Neutrophil (primary cell): ENCODE measurements around the gene NTRK2.

ENCODE experiments used
- H3K27ac ChIP-seq: fragments of 200-600 bp; sonication (generic); 2 replicates; pipeline ENCODE4 v1.5.1; 2016; ENCODE audit warnings: mild to moderate bottlenecking, moderate library complexity
- H3K27me3 ChIP-seq: fragments of 200-600 bp; sonication (generic); 2 replicates; pipeline ENCODE4 v1.6.0; 2016; ENCODE audit warnings: mild to moderate bottlenecking
- H3K36me3 ChIP-seq: fragments of 200-600 bp; sonication (generic); 2 replicates; pipeline ENCODE4 v1.5.1; 2017
- H3K4me1 ChIP-seq, 2 experiments: fragments of 200-600 bp in 1 of 2; sonication (generic) in 1 of 2; 1 replicate in 1 of 2; 2 replicates in 1 of 2; pipeline versions ENCODE4 v1.5.1 to v1.6.1; 2013 to 2016; ENCODE audit warnings: low read depth in 1 of 2, low read length in 1 of 2, mild to moderate bottlenecking in 1 of 2, moderate library complexity in 1 of 2; ENCODE audit not compliant: control insufficient read depth in 1 of 2, insufficient read depth in 1 of 2
- H3K4me3 ChIP-seq, 2 experiments: fragments of 200-600 bp in 1 of 2; sonication (generic) in 1 of 2; 1 replicate in 1 of 2; 2 replicates in 1 of 2; pipeline ENCODE4 v1.5.1; 2013 to 2016; ENCODE audit warnings: low read depth in 1 of 2, low read length in 1 of 2, mild to moderate bottlenecking in 1 of 2, moderate library complexity in 1 of 2
- H3K9me3 ChIP-seq: fragments of 200-600 bp; sonication (generic); 2 replicates; pipeline ENCODE4 v1.5.1; 2016
- TF ChIP-seq, protein P1 (sequence below): fragments of 200-600 bp; sonication (generic); IDR thresholded peaks from 2 replicates; pipeline ENCODE4 v1.5.1; 2016; ENCODE audit warnings: antibody characterized with exemption

NTRK2 gene

DNA sequence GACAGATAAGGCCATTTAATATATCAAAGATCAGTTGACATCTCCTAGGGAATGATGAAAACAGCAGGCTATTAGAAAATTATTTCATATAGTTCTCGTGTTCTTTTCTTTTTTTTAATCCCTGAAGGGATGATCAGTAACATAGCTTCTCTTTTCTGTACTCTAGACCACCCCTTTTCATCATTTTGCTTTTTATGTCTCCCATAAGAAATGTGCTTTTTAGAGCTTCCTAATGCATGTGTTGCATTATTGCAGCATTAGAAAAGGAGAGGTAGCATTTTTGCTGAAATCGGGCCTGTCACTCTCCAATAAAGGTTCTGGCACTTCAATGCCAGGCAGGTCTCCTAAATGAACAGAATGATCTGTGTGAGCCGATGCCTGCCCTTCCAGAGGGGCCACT, 143.3 kb downstream of the NTRK2 start:
- H3K27me3 ChIP-seq = no peaks in the 10 kb centered on the region
- no peaks in the 10 kb centered on the region for H3K4me1 ChIP-seq
- H3K36me3 ChIP-seq = no peaks in the 10 kb centered on the region
- H3K27ac ChIP-seq = no peak overlapping the region
- TF ChIP-seq, protein P1, sequence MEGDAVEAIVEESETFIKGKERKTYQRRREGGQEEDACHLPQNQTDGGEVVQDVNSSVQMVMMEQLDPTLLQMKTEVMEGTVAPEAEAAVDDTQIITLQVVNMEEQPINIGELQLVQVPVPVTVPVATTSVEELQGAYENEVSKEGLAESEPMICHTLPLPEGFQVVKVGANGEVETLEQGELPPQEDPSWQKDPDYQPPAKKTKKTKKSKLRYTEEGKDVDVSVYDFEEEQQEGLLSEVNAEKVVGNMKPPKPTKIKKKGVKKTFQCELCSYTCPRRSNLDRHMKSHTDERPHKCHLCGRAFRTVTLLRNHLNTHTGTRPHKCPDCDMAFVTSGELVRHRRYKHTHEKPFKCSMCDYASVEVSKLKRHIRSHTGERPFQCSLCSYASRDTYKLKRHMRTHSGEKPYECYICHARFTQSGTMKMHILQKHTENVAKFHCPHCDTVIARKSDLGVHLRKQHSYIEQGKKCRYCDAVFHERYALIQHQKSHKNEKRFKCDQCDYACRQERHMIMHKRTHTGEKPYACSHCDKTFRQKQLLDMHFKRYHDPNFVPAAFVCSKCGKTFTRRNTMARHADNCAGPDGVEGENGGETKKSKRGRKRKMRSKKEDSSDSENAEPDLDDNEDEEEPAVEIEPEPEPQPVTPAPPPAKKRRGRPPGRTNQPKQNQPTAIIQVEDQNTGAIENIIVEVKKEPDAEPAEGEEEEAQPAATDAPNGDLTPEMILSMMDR = no peak
- no peak overlapping the region for H3K4me3 ChIP-seq
- no peaks in the 10 kb centered on the region for H3K9me3 ChIP-seq

DNA sequence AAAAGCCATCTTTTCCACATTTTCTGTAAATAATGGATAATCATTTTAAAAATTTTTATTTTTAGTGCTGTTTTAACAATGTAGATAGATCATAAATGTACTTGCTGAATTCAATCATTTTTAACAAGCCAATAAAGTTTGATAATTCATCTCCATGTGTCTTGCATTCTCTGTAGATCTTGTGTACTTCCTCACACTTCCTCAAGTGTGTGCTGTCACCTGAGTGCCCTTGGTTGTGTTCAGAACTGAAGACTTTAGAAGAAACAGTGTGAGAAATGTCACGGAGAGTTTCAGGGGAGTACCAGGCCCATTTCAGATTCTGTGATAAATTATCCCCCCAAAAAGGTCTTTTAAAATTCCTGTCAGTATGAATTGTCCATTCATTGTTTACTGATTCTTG, 146.0 kb downstream of the NTRK2 start:
- Histone ChIP-seq H3K27me3 (no peaks in the 10 kb centered on the region), H3K4me3 (no peak overlapping the region), H3K9me3 (no peaks in the 10 kb centered on the region), H3K4me1 (no peaks in the 10 kb centered on the region), H3K36me3 (no peaks in the 10 kb centered on the region), H3K27ac (no peak overlapping the region)
- TF ChIP-seq, protein P1 = no peak

DNA sequence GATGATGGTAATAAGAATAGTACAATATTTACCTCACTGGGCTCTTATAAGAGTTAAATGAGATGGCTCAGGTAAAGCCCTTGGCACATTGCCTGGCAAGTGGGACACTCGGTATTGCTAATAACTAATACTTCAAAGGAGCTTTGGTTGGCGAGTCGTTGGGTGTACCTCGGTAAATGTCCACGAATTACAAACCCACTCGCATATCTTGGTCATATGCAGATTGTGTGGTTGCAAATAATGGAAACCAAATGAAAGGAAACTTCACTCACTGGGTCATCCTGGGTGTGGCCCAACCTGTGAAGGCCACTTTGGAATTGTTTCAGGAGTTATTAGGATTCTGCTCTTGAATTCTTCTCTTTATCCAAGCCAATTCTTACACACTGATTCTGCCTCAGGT, 147.5 kb downstream of the NTRK2 start:
- H3K36me3 ChIP-seq = no peaks in the 10 kb centered on the region
- no peaks in the 10 kb centered on the region for H3K9me3 ChIP-seq
- H3K27me3 ChIP-seq = no peaks in the 10 kb centered on the region
- H3K27ac ChIP-seq = no peak overlapping the region
- H3K4me3 ChIP-seq = no peak overlapping the region
- H3K4me1 ChIP-seq = no peaks in the 10 kb centered on the region
- TF ChIP-seq, protein P1 = no peak

DNA sequence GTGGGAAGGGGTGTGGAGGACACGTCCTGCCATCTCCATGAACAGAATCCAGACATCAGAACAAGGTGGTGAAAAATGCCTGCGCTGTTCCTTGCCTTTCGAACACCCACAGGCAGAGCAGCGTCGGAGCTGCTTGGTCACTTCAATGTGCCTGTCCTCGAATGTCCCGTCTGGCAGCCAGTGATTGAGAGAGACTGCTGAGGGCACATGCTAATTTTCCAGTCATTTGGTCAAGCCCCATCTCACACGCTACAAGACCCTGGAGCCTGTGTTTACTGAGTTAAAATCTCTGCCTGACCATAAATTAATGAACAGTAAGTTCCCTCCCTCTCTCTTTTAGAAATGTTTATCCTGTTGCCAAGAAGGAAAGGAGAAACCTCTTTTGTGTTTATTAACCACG, 149.3 kb downstream of the NTRK2 start:
- no peaks in the 10 kb centered on the region for H3K27me3 ChIP-seq
- H3K4me3 ChIP-seq = no peak overlapping the region
- no peaks in the 10 kb centered on the region for H3K4me1 ChIP-seq
- no peaks in the 10 kb centered on the region for H3K36me3 ChIP-seq
- H3K27ac ChIP-seq = no peak overlapping the region
- TF ChIP-seq, protein P1 = no peak
- H3K9me3 ChIP-seq = no peaks in the 10 kb centered on the region

DNA sequence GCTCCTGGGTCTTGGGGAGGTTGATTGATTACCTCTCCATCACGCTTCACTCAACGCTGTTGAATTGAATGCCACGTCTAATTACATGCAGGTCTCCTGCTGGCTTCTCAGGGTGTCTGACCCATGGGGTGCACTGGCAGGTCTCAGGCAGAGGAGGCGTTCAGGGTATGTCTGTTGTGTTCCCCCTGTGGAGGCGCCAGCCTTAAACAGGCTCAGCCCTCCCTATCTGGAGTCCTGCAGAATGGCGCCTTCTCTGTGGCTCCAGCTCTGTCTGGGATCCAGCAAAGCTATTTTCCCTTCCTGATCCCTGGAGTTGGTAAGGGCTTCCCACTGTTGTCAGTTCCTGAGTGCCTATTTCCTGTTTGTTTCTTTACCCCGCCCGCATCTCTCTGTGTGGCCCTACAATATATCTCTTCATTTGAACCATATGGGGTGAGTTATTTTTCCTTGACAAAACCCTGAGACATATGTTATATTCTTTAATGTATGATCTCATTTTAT, 150.0 kb downstream of the NTRK2 start:
- TF ChIP-seq, protein P1 = no peak
- no peaks in the 10 kb centered on the region for H3K9me3 ChIP-seq
- no peak overlapping the region for H3K4me3 ChIP-seq
- no peaks in the 10 kb centered on the region for H3K36me3 ChIP-seq
- H3K27ac ChIP-seq = no peak overlapping the region
- H3K27me3 ChIP-seq = no peaks in the 10 kb centered on the region
- H3K4me1 ChIP-seq = no peaks in the 10 kb centered on the region

DNA sequence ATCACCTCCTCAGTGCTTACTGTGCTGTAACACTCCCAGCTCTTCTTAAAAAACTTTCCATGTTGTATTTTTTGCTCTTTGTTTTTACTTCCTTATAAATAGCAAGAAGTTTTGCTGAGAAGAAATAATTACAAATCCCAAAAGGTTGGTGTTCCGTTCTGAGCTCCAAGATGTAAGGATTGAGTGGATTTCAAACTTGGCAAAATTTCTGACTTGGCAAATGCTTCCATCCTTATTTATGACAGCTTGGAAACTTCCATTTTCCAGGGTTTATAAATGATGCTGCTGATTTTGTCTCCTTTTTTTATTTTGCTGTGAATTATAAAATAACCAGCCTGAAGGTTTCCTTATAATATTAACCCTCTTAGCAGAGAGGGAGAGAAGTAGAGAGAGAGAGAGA, 151.9 kb downstream of the NTRK2 start:
- H3K27ac ChIP-seq = no peak overlapping the region
- TF ChIP-seq, protein P1 = no peak
- H3K27me3 ChIP-seq = no peaks in the 10 kb centered on the region
- H3K4me3 ChIP-seq = no peak overlapping the region
- no peaks in the 10 kb centered on the region for H3K4me1 ChIP-seq
- H3K36me3 ChIP-seq = no peaks in the 10 kb centered on the region
- H3K9me3 ChIP-seq = no peaks in the 10 kb centered on the region
